NCI-H748 (cell line): Measurements from ENCODE around the gene NDE1.

Experiments used
- DNase-seq: peaks from one replicate; lab custom pipeline; 2025; ENCODE audit not compliant: unreplicated experiment; lab: John Stamatoyannopoulos, UW

NDE1 gene

DNA sequence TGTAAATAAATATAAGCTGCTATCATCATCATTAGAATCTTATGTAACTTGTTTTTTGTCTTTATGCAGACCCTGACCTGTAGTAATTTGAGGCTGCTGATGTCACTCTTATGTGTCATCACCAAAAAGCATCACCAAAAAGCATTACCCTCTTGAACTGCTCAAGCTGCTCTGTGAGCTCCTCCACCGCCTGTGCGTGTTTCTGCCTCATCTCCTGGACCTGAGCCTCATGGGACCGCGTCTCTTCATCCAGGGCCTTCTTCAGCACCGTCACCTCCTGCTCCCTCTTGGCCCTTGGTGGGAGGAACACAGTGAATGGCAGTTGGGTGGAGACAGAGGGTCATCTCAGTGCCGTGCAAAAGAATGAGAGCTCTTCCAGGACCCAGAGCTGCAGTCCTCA, 82.4 kb downstream of the NDE1 start:
- no peak for DNase-seq

DNA sequence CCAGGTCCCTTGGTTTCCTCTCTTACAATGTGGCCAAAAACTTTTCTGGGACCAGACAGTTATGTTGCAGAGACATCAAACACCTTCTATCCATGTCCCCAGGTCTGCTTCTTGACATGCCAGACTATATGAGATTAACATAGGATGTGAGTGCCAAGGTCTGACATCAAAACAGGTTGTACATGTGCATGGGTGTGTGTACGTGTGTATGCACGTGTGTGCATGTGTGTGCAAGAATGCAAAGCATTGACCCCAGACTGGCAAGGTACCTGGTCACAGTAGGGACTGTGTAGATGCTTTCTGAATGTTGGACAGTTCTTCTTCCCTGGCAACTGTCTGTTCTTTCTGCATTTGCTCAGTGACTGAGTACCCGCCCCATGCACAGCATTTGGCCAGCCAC, 85.6 kb downstream of the NDE1 start:
- no peak for DNase-seq

DNA sequence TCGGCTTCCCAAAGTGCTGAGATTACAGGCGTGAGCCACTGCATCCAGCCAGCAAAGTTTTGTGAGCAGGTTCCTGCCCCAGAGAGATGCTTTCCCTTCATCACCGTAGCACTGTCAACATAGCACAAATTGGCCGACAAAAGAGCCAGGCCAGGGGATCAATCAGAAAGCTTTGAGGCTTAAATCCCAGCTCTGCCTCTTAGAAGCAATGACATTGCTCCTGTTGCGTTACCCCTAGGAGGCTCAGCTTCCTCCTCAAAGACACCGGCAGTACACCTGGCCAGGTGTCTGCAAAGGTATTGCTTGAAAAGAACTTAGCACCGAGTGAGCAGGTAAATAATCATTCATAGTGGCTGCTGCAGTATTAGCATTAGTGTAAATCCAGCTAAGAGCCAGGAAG, 86.5 kb downstream of the NDE1 start:
- no peak for DNase-seq

DNA sequence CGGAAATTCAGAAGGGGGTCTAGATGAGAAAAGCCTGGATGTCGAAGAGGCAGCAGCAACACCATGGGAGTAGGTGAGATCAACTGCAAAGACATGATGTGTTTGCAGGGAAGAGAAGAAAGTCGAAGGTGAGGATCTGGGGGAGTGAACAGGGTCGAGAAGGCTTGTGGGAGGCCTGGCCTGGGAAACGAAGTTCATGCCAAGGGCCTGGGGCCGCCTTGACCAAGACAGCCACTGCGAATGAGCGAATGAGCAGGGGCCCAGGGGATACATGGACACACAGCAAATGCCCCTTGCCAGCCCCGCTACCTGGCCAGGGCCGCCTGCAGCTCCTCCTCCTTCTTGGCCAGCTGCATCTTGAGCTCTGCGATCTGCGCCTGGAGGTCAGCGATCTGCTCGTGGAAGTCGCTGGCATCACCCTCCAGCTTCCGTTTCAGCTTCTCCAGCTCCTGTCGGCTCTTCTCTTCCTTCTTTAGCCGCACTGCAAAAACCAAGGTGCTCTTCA, 87.1 kb downstream of the NDE1 start:
- no peak for DNase-seq

DNA sequence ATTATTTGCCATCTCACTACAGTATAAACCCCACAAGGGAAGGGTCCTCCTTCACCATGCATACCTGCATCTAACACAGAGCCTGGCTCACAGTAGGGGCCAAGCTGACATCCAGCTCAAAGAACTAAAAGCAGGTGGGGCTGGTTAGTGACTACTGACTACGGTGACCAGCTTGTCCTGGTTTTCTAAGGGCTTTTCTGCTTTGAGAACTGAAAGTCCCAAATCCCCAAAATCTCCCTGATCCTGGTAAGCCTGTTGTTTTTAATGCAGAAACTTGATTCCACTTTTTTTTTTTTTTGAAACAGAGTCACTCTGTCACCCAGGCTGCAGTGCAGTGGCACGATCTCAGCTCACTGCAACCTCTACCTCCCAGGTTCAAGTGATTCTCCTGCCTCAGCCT, 89.4 kb downstream of the NDE1 start:
- DNase-seq = no peak

DNA sequence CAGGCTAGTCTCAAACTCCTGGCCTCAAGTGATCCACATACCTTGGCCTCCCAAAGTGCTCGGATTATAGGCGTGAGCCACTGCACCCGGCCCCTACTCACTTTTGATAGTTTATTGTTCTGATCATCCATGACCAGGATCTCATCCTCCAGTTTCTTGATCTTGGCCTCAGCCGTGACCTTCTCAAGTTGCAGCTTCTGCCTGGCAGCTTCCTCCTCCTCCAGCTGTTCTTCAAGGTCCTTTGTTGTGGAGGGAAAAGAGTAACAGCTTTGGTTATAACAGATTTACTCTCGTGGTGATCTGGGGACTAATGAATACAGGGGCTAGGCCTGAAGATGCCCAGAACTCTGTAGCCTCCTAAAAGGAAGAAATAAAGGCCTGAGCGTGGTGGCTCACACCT, 89.9 kb downstream of the NDE1 start:
- DNase-seq = no peak

DNA sequence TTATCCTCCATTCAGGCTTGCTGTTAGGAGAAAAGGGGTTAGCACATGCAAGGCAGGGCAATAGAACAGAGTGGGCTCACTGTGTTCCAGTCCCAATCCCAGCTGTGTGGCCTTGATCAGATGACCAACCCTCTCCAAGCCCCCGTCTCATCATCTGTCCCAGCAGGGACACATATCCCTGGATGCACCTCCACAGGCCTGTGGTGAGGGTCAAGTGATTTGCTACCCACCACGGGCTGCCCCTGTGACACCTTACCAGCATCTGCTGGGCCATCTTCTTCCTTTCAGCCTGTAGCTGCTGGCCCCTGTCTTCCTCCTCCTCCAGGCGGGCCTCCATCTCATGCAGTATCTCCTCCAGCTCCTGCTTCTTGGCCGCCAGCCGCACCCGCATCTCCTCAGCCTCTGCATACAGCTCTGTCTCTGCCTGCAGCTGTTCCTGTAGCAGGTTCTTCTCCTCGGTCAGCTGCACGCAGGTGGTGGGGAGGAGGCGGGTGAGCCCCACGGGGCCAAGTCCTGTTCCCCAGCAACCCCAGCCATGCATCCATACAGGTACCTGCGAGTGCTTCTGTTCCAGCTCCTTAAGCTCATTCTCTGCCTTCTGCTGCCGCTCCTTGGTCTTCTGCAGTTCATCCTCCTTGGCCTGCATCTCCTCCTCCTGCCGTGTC, 91.3 kb downstream of the NDE1 start:
- DNase-seq = no peak

DNA sequence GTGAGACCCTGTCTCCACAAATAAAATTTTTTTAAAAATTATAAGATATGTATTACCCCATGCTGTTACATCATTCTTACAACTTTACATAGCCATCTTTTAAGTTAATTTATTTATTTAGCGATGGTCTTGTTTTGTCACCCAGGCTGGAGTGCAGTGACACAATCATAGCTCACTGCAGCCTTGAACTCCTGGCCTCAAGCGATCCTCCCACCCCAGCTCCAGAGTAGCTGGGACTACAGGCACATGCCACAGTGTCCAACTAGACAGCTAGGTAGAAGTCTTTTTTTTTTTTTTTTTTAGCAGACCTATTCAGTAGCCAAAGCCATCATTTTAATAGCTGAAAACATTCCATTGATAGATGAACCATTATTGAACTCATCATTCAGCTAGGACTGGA, 92.7 kb downstream of the NDE1 start:
- DNase-seq = no peak

DNA sequence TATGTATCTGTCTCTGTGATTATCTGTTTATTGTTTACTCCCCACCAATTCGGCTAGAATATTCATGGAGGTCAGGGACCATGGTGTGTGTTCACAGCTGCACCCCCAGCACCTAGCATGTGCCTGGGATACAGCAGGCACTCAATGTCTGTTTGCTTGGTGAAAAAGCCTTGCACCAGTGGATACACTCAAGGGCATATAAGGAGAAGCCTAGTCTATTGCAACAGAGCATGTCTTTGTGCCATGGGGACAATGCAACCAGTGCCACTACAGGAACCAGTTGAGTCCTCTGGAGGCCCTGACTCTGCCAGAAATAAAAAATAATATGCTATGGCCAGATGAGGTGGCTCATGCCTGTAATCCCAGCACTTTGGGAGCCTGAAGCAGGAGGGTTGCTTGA, 93.6 kb downstream of the NDE1 start:
- DNase-seq = no peak

DNA sequence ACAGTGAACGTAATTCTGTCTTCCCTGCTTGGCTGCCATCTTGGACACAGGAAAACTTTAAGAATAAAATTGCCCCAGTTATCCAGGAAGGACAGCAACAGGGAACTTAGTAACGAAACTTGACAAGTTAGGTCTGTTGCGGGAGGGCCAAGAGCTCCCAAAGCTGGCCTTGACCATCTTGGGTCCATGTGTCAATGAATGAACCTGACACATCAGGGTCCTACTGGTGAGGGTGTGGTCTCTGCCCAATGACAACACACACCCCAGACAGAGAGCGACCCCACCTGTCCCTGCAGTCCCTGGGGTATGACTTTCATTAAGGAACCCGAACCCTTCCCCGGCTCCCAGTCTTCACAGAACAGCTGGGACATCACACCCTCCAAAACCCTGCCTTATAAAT, 96.3 kb downstream of the NDE1 start:
- DNase-seq = no peak

DNA sequence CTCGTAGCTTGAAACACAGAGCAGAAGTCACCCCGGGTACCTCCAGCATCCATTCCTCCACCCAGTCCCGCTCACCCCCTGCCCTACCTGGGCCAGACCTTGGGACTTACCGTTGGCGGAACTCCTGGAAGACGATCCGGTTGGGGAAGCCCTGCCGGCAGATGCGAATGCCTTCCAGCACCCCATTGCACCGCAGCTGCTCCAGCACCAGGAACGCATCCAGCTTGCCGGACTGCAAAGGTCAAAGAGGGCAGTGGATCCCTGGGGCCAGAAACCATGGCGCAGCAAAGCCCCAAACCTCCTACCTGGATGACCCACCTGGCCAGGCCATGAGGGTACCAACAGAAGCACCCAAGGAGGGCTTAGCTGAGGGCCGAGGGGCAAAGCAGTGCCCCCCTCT, 97.9 kb downstream of the NDE1 start:
- DNase-seq = no peak

DNA sequence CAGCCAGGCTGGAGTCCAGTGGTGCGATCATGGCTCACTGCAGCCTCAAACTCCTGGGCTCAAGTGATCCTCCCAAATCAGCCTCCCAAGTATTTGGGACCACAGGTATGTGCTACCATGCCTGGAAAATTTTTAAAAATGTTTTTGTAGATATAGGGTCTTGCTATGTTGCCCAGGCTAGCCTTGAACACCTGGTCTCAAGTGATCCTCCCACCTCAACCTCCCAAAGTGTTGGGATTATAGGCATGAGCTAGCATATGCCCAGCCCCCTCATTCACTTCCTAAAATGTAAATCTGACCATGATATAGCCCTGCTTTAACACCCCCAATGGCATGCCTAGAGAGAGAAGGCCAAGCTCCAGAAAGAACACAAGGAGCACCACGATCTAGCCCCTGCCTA, 98.6 kb downstream of the NDE1 start:
- DNase-seq = no peak

DNA sequence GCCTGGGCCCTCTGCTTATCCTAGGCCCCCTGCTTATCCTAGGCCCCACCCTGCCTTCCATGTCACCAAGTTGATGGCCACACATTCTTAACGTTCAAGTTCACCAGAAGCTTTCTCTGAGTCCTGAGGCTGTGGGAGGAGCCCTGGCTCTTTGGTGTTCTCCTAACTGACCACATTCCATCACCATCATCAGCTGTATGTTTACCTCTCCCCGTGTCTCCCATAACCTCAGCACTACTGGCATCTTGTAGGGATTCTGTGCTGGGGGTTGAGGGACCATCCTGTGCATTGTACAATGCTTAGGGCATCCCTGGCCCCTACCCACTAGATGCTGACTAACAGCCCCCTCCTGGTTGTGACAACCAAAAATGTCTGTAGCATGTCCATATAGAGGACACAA, 99.3 kb downstream of the NDE1 start:
- DNase-seq = no peak

DNA sequence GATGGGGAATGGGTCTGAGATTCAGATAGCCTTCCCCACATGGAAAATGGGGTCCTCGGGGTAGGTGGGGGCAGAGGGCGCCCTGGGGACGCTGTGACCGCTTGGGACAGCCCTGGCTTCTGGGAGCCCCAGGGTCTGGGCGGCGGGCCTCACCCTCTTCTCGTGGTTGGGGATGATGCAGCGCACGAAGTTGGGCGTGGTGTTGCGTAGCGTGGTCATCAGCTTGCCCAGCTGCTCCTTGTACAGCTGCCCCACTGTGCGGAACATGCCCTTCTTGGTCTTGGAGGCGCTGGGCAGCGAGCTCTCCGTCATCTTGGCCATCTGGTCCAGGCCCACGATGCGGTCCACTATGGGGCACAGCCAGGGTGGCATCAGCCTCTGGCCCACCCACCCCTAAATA, 99.9 kb downstream of the NDE1 start:
- no peak for DNase-seq

DNA sequence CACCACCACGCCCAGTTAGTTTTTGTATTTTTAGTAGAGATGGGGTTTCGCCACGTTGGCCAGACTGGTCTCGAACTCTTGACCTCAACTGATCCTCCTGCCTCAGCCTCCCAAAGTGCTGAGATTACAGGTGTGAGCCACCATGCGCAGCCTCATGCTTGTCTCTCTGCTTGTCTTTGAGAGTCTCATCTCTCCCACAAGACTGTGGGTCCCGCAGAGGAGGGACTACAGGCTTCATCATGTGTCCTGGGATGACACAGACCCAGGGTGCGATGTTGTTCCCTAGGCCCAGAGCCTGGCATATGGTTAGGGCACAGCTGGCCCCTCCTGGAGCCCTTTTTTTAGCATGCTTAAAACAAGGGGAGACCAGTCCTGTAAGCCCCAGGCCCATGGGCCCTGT, 101.9 kb downstream of the NDE1 start:
- no peak for DNase-seq

DNA sequence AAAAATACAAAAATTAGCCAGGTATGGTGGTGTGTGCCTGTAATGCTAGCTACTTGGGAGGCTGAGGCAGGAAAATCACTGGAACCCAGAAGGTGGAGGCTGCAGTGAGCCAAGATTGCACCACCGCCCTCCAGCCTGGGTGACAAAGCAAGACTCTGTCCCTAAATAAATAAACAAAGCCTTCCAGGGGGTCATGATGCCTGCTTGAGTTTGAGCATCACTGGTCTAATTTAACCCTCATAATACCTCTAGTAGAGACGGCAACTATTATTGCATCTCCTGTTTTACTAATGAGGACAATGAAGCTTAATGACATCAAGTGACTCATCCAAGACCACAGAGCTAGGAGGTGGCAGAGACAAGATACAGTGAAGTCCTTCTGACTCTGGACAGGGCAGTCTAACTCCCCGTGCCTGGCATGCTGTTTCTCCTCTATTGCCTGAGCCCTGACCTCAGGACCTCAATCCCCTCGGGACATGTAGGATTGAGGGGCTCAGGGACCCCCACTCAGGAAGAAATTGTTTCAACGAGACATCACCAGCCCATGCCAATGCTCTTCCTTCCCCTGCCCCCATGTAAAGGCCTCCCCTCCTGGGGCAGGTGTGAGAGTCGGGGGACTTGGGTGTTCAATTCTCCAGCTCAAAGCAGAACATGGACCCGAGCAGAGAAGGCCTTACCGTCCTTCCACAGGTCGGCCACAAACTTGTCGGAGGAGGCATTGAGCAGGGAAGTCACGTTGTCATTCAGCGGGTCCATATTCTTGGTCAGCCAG, 102.9 kb downstream of the NDE1 start:
- no peak for DNase-seq

DNA sequence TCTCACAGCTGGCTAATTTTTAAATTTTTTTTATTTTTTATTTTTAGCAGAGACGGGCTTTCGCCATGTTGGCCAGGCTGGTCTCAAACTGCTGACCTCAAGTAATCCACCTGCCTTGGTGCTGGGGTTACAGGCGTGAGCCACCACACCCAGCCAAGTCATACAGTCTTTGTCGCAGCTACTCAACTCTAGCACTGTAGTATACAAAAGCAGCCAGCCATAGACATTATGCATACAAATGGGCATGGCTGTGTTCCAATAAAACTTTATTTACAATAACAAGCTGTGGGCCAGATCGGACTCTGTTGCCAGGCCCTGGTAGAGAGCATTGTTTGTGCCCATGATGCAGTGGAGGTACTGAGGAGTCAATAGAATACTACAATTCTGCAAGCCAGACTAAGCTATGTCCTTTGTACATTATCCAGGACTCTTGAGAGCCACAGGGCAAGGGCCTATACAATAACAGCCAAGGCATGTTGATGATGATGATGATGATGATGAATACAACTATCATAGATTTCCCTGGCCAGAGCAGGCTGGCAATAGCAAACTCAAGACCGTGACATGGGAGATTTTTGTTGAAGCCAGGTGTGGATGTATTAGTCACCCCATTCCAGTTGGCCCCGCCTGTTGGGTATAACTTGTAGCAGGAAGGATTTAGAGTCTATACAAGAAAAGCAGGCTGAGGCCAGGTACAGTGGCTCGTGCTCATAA, 104.9 kb downstream of the NDE1 start:
- no peak for DNase-seq

DNA sequence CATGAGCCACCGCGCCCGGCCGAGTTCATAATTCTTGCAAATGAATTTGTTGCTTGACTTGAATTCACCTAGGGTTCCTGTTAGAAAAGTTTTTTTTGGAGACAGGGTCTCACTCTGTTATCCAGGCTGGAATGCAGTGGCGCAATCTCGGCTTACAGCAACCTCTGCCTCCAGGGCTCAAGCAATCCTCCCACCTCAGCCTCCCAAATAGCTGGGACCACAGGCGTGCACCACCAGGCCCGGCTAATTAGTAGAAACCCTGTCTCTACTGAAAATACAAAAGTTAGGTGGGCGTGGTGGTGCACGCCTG, 107.0 kb downstream of the NDE1 start:
- DNase-seq = no peak

DNA sequence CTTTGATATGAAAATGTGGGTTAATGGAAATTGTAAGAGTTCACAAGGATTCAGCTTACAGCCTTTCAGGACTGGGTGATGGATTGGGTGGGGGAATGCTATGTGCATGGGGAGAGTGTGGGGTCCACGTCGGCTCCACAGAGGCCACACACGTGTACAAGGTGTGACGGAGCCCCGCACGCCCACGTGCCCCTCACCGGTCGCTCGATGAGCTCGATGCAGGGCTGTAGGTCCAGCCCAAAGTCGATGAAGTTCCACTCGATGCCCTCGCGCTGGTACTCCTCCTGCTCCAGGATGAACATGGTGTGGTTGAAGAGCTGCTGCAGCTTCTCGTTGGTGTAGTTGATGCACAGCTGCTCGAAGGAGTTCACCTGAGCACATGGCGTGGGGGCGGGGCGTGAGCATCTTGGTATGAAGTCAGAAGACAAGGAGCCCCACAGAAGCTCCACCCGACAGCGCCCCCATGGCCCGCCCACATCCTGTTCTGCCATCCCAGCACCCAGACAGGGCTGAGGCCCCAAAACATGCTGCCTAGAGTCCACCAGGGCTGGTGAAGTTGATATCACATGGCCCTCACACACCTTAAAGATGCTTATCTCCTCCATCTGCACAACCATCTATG, 107.7 kb downstream of the NDE1 start:
- DNase-seq = no peak

DNA sequence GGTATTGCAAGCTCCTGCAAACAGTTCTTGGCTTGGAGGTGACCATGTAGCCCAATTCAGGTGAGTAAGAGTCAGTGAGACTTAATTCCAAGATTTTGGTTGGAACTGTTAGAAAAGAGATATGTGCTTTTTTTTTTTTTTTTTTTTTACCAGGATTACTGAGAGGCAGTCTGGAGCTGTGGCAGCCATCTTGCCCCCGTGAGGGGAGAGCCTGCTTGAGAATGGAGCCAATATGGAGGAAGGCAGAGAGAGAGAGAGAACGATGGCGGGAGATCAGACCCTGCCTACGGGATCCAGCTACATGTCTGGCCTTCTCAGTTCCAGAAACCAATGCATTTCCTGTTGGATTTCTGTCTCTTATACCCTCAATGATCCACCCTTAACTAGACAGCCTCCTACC, 109.0 kb downstream of the NDE1 start:
- no peak for DNase-seq

DNA sequence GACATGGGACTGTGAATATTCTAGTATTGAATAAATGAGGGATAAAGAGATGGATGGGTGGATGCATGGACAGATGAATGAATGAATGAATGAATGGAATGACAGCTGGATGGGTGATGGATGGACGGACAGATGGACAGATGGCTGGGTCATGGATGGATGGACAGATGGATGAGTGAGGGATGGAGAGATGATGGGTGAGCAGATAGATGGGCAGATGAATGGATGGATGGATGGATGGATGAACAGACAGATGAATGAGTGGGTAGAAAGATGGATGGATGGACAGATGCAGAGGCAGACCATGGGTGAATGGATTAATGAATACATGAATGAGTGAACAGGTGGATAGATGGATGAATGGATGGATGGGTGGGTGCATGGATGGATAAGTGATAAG, 110.1 kb downstream of the NDE1 start:
- DNase-seq = no peak

DNA sequence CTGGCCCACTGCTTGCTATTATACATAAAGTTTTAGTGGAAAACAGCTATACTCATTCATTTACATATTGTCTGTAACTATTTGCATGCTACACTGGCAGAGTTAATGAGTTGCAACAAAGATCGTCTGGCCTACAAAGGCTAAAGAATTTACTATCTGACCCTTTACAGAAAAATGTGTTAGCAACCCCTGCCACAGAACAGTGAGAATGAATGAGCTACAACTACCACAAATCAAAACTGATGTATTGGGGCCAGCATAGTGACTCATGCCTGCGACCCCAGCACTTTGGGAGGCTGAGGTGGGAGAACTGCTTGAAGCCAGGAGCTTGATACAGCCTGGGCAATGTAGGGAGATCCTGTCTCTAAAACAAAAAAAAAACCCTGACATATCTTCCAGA, 114.1 kb downstream of the NDE1 start:
- no peak for DNase-seq
